Psoas muscle (tissue), 8 donors: ENCODE measurements around the gene SPATA6. TPM values are rescaled to one million over a fixed set of nuclear protein-coding genes. Genes with fewer than 3 reads are reported as not detected.
"Not testable (repeated sequence)": the region's sequence is repeated elsewhere in the genome, so short reads cannot be mapped to it uniquely, and the experiment has no call there.

Experiments used
- ATAC-seq, 4 donors: fragments of 200-7000 bp; cut with Tn5 transposase; one replicate each; pipeline ENCODE4 v1.9.1; 2020; ENCODE audit warnings: moderate library complexity in 3 of 4, mild to moderate bottlenecking in 2 of 4
- DNase-seq, 2 donors: peaks; one replicate each; pipeline ENCODE4 v3.0.0-alpha.2; 2020
- H3K27ac ChIP-seq: fragments of 200-600 bp; one replicate; pipeline ENCODE4 v1.8.0; 2022
- H3K27me3 ChIP-seq, 3 donors: fragments of 200-600 bp in 1 of 3; one replicate each; pipeline versions ENCODE4 v1.6.1 to v1.8.0; 2013 to 2022; ENCODE audit warnings: low read length in 2 of 3, mild to moderate bottlenecking in 2 of 3, moderate library complexity in 1 of 3; ENCODE audit not compliant: insufficient read depth in 3 of 3
- H3K36me3 ChIP-seq, 2 donors: fragments of 200-600 bp in 1 of 2; one replicate each; pipeline versions ENCODE4 v1.6.1 to v1.8.0; 2013 to 2022; ENCODE audit warnings: low read depth in 1 of 2, mild to moderate bottlenecking in 1 of 2, moderate library complexity in 1 of 2; ENCODE audit not compliant: insufficient read depth in 1 of 2
- H3K4me1 ChIP-seq: fragments of 200-600 bp; one replicate; pipeline ENCODE4 v1.8.0; 2022
- H3K4me3 ChIP-seq: fragments of 200-600 bp; one replicate; pipeline ENCODE4 v1.8.0; 2022; ENCODE audit warnings: mild to moderate bottlenecking
- H3K9me3 ChIP-seq: fragments of 200-600 bp; one replicate; pipeline ENCODE4 v1.8.0; 2022
- CTCF ChIP-seq: fragments of 200-600 bp; IDR thresholded peaks from one replicate; pipeline ENCODE4 v1.8.0; 2022; ENCODE audit warnings: antibody characterized with exemption
- WGBS, 3 donors: extraction: QIAGEN DNeasy Blood & Tissue Kit; methylation state at CpG; one replicate each; pipeline versions ENCODE4 v1.1.6 to v1.1.7; 2013; 5-methylcytosine and 5-hydroxymethylcytosine counted together
- intact Hi-C, 2 donors: fragments of 100-400 bp; cut with DNase I; formaldehyde crosslinking; loops; one replicate each; pipeline versions ENCODE4 v1.11.0 to v1.14.2; 2022
- long read RNA-seq, 2 donors: library from polyadenylated mRNA; unstranded; transcript quantifications; one replicate each; pipeline ENCODE4 v2.0.0, GENCODE V29; 2021
- polyA plus RNA-seq, 3 donors: library from polyadenylated mRNA; stranded (reverse); fragments of 200-250 nt; gene quantifications; one replicate each; pipeline ENCODE4 v1.2.3, GENCODE V29; 2013
- total RNA-seq, 4 donors: library from RNA; stranded (reverse); fragmentation: NEBNext Ultra II Directional in 2 of 4; extraction: Animal tissue kit (Norgen Biotek cat#: 25700) in 2 of 4; gene quantifications; one replicate each; pipeline versions ENCODE4 v1.2.1 to v1.2.4, GENCODE V29; 2021 to 2023
- donor health status: healthy with polysubstance abuse.
- donor health status: DM: no; HTN: no; CAD: no; lungs with moderate emphysema.
- donor health status: Bipolar disorder and iron deficiency.
- donor health status: healthy.
- donor health status: DM: yes; HTN: yes; CAD: no.
- donor health status: DM: no; HTN: no; CAD: no.
- donor health status: DM: no; HTN: no; CAD: no.
- donor health status: DM: yes; HTN: yes; CAD: no.

SPATA6 gene
- total RNA-seq (1 to 10 TPM; 3.0 to 5.3 (median 4.2) TPM), polyA plus RNA-seq (1 to 10 TPM in 1 of 3 donors, under 1 TPM in 2; 0.63 to 1.2 (median 0.72) TPM)
- long read RNA-seq, donor 1, partial matches to known transcripts = 0 of 1 reads
- long read RNA-seq, donor 1, other reads (novel, unspliced or antisense) = 1 of 1 reads
- long read RNA-seq, donor 2, partial matches to known transcripts = 0 of 1 reads
- long read RNA-seq, donor 2, other reads (novel, unspliced or antisense) = 1 of 1 reads

DNA sequence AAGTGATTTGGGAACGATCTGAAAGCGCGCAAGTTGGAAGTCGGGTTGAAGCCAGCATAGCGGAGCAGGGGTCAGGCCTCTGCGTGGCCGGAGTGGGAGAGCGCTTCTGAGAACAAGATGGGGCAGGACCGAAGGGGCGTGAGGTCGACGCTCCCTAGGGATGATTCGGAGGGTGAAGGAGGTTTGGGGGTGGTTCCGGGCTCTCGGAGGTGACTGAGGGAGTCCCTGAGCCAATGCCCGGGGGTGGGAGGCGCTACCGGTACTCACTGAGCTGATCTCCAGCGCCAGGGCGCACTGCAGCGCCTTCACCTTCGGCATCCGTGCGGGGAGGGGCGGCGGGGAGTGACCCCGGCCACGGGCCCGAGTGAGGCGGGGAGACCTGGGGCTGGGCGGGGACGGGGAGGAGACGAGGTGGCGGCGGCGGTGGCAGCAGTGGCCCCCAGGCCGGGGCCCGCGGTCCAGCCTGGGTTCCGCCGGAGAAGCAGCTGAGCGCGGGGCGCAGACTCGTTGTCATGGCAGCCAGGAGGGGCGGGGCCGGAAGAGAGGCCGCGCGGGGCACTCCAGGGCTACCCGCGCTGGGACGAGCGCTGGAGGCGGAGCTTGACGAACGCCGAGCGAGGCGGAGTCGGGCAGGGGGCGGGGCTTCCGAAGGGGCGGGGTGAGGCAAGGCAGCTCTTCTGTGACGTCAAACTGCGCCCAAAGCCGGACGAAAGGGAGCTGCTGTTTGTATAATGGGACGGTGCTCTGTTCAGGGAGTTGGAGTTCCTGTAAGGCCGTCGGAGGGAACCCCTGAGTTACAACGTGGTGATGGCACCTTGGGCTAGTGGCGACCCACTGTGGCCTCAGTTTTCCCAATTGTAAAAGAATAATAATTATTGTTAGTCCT is at the start of gene SPATA6:
SPATA6 (minus strand) TSS at position 514 of the 886 bp plus-strand sequence; CDS start at position 318, 196 bp downstream.
- intact Hi-C loops = no loop called here
- H3K36me3 ChIP-seq = no peaks in the 10 kb centered on the region
- ATAC-seq (peak; percentile 97 to 99 (median 99)), DNase-seq (peak; percentile 97 to 98)
- peaks cover 13% of the 10 kb centered on the region for H3K4me1 ChIP-seq
- peak within 1 kb of the TSS; percentile 84 for H3K4me3 ChIP-seq
- TF ChIP-seq CTCF = no peak
- peak within 1 kb of the TSS; percentile 79 for H3K27ac ChIP-seq
- no peaks in the 10 kb centered on the region for H3K27me3 ChIP-seq
- H3K9me3 ChIP-seq = no peaks in the 10 kb centered on the region
- WGBS, 3 donors = 0 to 1% (median 0%) methylated on average over 63 to 73 of the region's 73 CpGs

DNA sequence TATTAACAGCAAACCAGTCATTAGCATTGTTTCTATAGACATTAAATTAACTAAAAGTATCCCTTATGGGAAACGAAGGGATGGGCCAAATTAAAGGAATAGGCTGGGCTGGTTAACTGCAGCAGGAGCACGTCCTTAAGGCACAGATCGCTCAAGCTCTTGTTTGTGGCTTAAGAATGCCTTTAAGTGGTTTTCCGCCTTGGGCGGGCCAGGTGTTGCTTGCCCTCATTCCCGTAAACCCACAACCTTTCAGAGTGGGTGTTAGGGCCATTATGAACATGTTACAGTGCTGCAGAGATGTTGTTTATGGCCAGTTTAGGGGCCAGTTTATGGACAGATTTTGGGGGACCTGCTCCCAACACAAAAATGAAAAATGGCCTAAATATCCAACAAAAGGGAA is 47.9 kb upstream of the SPATA6 start:
- H3K27ac ChIP-seq, H3K27me3 ChIP-seq, ATAC-seq, H3K36me3 ChIP-seq, H3K4me3 ChIP-seq, H3K4me1 ChIP-seq, H3K9me3 ChIP-seq, DNase-seq, intact Hi-C loops: not testable (repeated sequence)
- WGBS, 3 donors = 82 to 89% (median 84%) methylated on average over 6 of the region's 6 CpGs

GRCh38 chr1:48506870-48507269 is 34.9 kb upstream of the SPATA6 start:
- H3K4me3 ChIP-seq = no peak overlapping the region
- TF ChIP-seq CTCF = no peak
- ATAC-seq (no peak), DNase-seq (no peak)
- intact Hi-C loops = no loop called here
- H3K36me3 ChIP-seq = no peaks in the 10 kb centered on the region
- WGBS, 3 donors = 0 to 30% (median 0%) methylated on average over 1 of the region's 1 CpG
- no peaks in the 10 kb centered on the region for H3K9me3 ChIP-seq
- no peaks in the 10 kb centered on the region for H3K4me1 ChIP-seq
- H3K27ac ChIP-seq = no peak overlapping the region
- H3K27me3 ChIP-seq = peaks cover 0 to 2% (median 0%) of the 10 kb centered on the region in 3 donors

- 60 to 82% (median 74%) methylated on average over 12 of the region's 12 CpGs for WGBS, 3 donors
- H3K27me3 ChIP-seq = no peaks in the 10 kb centered on the region
- H3K36me3 ChIP-seq = no peaks in the 10 kb centered on the region
- no peaks in the 10 kb centered on the region for H3K9me3 ChIP-seq
- intact Hi-C loops = no loop called here
- DNase-seq (no peak), ATAC-seq (no peak)
- no peak for TF ChIP-seq CTCF
- no peak overlapping the region for H3K27ac ChIP-seq
- H3K4me1 ChIP-seq = no peaks in the 10 kb centered on the region
- no peak overlapping the region for H3K4me3 ChIP-seq
Observed at GRCh38 chr1:48500541-48501450, 28.8 kb upstream of the SPATA6 start.
